ENCODE data around the gene ELOF1. TPM values are rescaled to one million over a fixed set of nuclear protein-coding genes. Genes with fewer than 3 reads are reported as not detected.

Gene ELOF1
- total and polyA plus RNA-seq, 2 of the 13 experiments (the other 11 are each of a cell fraction or from before 2014, with no cell fraction given): 14.5 to 43.2 TPM

- TF ChIP-seq, protein P1, sequence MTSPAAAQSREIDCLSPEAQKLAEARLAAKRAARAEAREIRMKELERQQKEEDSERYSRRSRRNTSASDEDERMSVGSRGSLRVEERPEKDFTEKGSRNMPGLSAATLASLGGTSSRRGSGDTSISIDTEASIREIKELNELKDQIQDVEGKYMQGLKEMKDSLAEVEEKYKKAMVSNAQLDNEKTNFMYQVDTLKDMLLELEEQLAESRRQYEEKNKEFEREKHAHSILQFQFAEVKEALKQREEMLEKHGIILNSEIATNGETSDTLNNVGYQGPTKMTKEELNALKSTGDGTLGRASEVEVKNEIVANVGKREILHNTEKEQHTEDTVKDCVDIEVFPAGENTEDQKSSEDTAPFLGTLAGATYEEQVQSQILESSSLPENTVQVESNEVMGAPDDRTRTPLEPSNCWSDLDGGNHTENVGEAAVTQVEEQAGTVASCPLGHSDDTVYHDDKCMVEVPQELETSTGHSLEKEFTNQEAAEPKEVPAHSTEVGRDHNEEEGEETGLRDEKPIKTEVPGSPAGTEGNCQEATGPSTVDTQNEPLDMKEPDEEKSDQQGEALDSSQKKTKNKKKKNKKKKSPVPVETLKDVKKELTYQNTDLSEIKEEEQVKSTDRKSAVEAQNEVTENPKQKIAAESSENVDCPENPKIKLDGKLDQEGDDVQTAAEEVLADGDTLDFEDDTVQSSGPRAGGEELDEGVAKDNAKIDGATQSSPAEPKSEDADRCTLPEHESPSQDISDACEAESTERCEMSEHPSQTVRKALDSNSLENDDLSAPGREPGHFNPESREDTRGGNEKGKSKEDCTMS (CRISPR knock-in tag; conservative IDR thresholded peaks at IDR 0.05): no peak
- TF ChIP-seq HNF1B (CRISPR knock-in tag; IDR thresholded peaks at IDR 0.05): no peak
- TF ChIP-seq MYPOP (CRISPR knock-in tag; IDR thresholded peaks at IDR 0.05): 0 out of 2 replicates have a peak, but pooled peaks have one; percentile 43
- TF ChIP-seq ZBTB25 (CRISPR knock-in tag; IDR thresholded peaks at IDR 0.05): 0 out of 2 replicates have a peak, but pooled peaks have one; percentile 43
- 0 out of 2 replicates have a peak, but pooled peaks have one; percentile 64 for TF ChIP-seq ZNF792 (CRISPR knock-in tag; IDR thresholded peaks at IDR 0.05)
- peak; percentile 57; the same call in 1 of the 2 replicates for TF ChIP-seq ATF7-NPFF (CRISPR knock-in tag; IDR thresholded peaks at IDR 0.05; ENCODE audit: low read depth)
- TF ChIP-seq TEAD2 (CRISPR knock-in tag; IDR thresholded peaks at IDR 0.05): no peak
- TF ChIP-seq NFRKB (IDR thresholded peaks at IDR 0.05): no peak
- TF ChIP-seq ZBTB3 (CRISPR knock-in tag; IDR thresholded peaks at IDR 0.05; ENCODE audit: borderline replicate concordance, low read depth): no peak
- no peak for TF ChIP-seq FOXA1 (IDR thresholded peaks at IDR 0.05)
- TF ChIP-seq FOXA1 (CRISPR knock-in tag; IDR thresholded peaks at IDR 0.05): peak; percentile 34; the same call in 1 of the 2 replicates
- TF ChIP-seq ZBTB10 (CRISPR knock-in tag; IDR thresholded peaks at IDR 0.05; ENCODE audit: borderline replicate concordance): no peak
- TF ChIP-seq ZFP37 (CRISPR knock-in tag; IDR thresholded peaks at IDR 0.05; ENCODE audit: borderline replicate concordance): peak; percentile 85; the same call in 1 of the 2 replicates
- TF ChIP-seq PHF20 (CRISPR knock-in tag; IDR thresholded peaks at IDR 0.05): no peak
- TF ChIP-seq HHEX (CRISPR knock-in tag; IDR thresholded peaks at IDR 0.05): no peak
- TF ChIP-seq CENPX (CRISPR knock-in tag; IDR thresholded peaks at IDR 0.05): no peak
- peak; percentile 41; the same call in 1 of the 2 replicates for TF ChIP-seq NR2C2 (CRISPR knock-in tag; IDR thresholded peaks at IDR 0.05; ENCODE audit: borderline replicate concordance)
- peak; percentile 52; the same call in 1 of the 2 replicates for TF ChIP-seq IRF2 (CRISPR knock-in tag; IDR thresholded peaks at IDR 0.05)
- 0 out of 2 replicates have a peak, but pooled peaks have one; percentile 42 for TF ChIP-seq ZNF251 (CRISPR knock-in tag; IDR thresholded peaks at IDR 0.05)
Observed at GRCh38 chr19:11530432-11530831, 28.6 kb downstream of the ELOF1 start (continued).
